HG03521 (cell line): ENCODE measurements around the gene SYNRG.
"Not testable (repeated sequence)": the region's sequence is repeated elsewhere in the genome, so short reads cannot be mapped to it uniquely, and the experiment has no call there.

Source experiments
- ATAC-seq: cut with Tn5 transposase; IDR thresholded peaks from one replicate; pipeline ENCODE4 v1.9.1; 2021; ENCODE audit warnings: mild to moderate bottlenecking, moderate library complexity; ENCODE audit not compliant: unreplicated experiment

Gene SYNRG

GRCh38 chr17:37541880-37542660, 67.1 kb downstream of the SYNRG start:
- ATAC-seq: no peak

GRCh38 chr17:37538981-37539659, 70.1 kb downstream of the SYNRG start:
- no peak for ATAC-seq

- ATAC-seq: no peak
Measured at GRCh38 chr17:37535906-37536305, 73.3 kb downstream of the SYNRG start.

GRCh38 chr17:37532756-37533155, 76.5 kb downstream of the SYNRG start:
- ATAC-seq: no peak

GRCh38 chr17:37530420-37530819, 78.8 kb downstream of the SYNRG start:
- ATAC-seq: no peak

GRCh38 chr17:37527249-37527851, 81.9 kb downstream of the SYNRG start:
- no peak for ATAC-seq

- no peak for ATAC-seq
Measured at GRCh38 chr17:37523715-37524219, 85.5 kb downstream of the SYNRG start.

- ATAC-seq: no peak
Measured at GRCh38 chr17:37521821-37522220, 87.4 kb downstream of the SYNRG start.

- ATAC-seq: no peak
Measured at GRCh38 chr17:37520174-37520573, 89.0 kb downstream of the SYNRG start.

GRCh38 chr17:37519251-37519985, 89.8 kb downstream of the SYNRG start:
- no peak for ATAC-seq

GRCh38 chr17:37518826-37519225, 90.4 kb downstream of the SYNRG start:
- no peak for ATAC-seq

- ATAC-seq: no peak
Measured at GRCh38 chr17:37517881-37518280, 91.3 kb downstream of the SYNRG start.

GRCh38 chr17:37516127-37516571, 93.1 kb downstream of the SYNRG start:
- ATAC-seq: no peak

- ATAC-seq: no peak
Measured at GRCh38 chr17:37513711-37514110, 95.5 kb downstream of the SYNRG start.

- ATAC-seq: no peak
Measured at GRCh38 chr17:37512442-37513068, 96.7 kb downstream of the SYNRG start.

- ATAC-seq: not testable (repeated sequence)
Measured at GRCh38 chr17:37511642-37512041, 97.6 kb downstream of the SYNRG start.

GRCh38 chr17:37510056-37510455, 99.2 kb downstream of the SYNRG start:
- no peak for ATAC-seq

GRCh38 chr17:37507111-37507510, 102.1 kb downstream of the SYNRG start:
- no peak for ATAC-seq

GRCh38 chr17:37506678-37507077, 102.5 kb downstream of the SYNRG start:
- ATAC-seq: no peak

- no peak for ATAC-seq
Measured at GRCh38 chr17:37505333-37505732, 103.9 kb downstream of the SYNRG start.

- no peak for ATAC-seq
Measured at GRCh38 chr17:37503148-37503547, 106.1 kb downstream of the SYNRG start.
